Activated naive CD4-positive, alpha-beta T cell treated with anti-CD3 and anti-CD28 coated beads, Interleukin-2, amount 50 U/mL, for 72 hours (primary cell): ENCODE results near the gene SPATS2L. TPM values are rescaled to one million over a fixed set of nuclear protein-coding genes. Genes with fewer than 3 reads are reported as not detected.
A peak's percentile ranks its signal among the peaks of the same experiment; 100 is the strongest.

Experiments
- ATAC-seq, 2 donors: fragments of 150-1000 bp; cut with Tn5 transposase; 2 replicates each; pipeline ENCODE4 v1.10.0; 2021; ENCODE audit warnings: mild to moderate bottlenecking in 2 of 2, moderate library complexity in 2 of 2
- DNase-seq, 2 donors: peaks; one replicate each; pipeline ENCODE4 v3.0.0; 2021 to 2022; ENCODE audit warnings: low spot score in 2 of 2
- H3K27ac Mint-ChIP-seq, 2 donors: one replicate each; pipeline ENCODE4 v1.8.0; 2022; ENCODE audit warnings: mild to moderate bottlenecking in 2 of 2, mixed read lengths in 2 of 2
- H3K36me3 Mint-ChIP-seq, 2 donors: one replicate each; pipeline ENCODE4 v1.8.0; 2022; ENCODE audit warnings: mixed read lengths in 2 of 2
- H3K9me3 Mint-ChIP-seq, 2 donors: one replicate each; pipeline ENCODE4 v1.8.0; 2022; ENCODE audit warnings: mixed read lengths in 2 of 2
- total RNA-seq, 2 donors: library from RNA; stranded (reverse); gene quantifications; one replicate each; pipeline ENCODE4 v1.2.3, GENCODE V29; 2022

The SPATS2L gene
- total RNA-seq, 2 donors from 2014 or later = 3.9 to 27.7 TPM

GRCh38 chr2:200423541-200423940, 117.0 kb downstream of the SPATS2L start:
- H3K27ac Mint-ChIP-seq = no peak overlapping the region
- ATAC-seq = no peak
- no peak for DNase-seq
- H3K9me3 Mint-ChIP-seq = no peaks in the 10 kb centered on the region
- peaks cover 0 to 18% of the 10 kb centered on the region in 2 donors for H3K36me3 Mint-ChIP-seq

GRCh38 chr2:200425026-200425821, 118.7 kb downstream of the SPATS2L start:
- ATAC-seq (no peak), DNase-seq (no peak)
- Mint-ChIP-seq H3K36me3 (peaks cover 0 to 12% of the 10 kb centered on the region in 2 donors), H3K27ac (no peak overlapping the region), H3K9me3 (no peaks in the 10 kb centered on the region)

DNA sequence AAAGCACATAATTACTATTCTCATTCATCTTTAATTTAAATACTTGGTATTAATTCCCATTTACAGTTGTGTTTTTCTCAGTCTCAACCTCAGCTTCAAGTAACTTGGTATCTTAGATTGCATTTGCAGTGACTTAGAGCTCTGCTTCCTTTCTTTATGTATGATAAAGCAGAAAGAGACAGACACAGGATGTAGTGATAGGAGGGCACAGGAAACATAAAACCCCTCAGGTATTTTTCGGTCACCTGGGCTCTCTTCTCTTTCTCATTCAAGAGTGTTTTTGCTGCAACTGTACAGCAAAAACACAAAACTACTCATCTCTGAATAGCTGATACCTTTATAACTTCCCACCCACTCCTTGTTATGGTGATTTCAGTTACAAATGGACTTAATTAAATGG, 120.3 kb downstream of the SPATS2L start:
- no peak overlapping the region for H3K27ac Mint-ChIP-seq
- DNase-seq = no peak
- ATAC-seq = peak in 1 of 2 donors; percentile 61
- no peaks in the 10 kb centered on the region for H3K9me3 Mint-ChIP-seq
- peaks cover 0 to 6% of the 10 kb centered on the region in 2 donors for H3K36me3 Mint-ChIP-seq

- H3K9me3 Mint-ChIP-seq = no peaks in the 10 kb centered on the region
- no peak for DNase-seq
- H3K27ac Mint-ChIP-seq = no peak overlapping the region
- ATAC-seq = no peak
- no peaks in the 10 kb centered on the region for H3K36me3 Mint-ChIP-seq
These were observed 122.6 kb downstream of the SPATS2L start for GRCh38 chr2:200428961-200429665.

GRCh38 chr2:200430017-200430416, 123.5 kb downstream of the SPATS2L start:
- ATAC-seq = no peak
- Mint-ChIP-seq H3K27ac (no peak overlapping the region), H3K36me3 (no peaks in the 10 kb centered on the region), H3K9me3 (no peaks in the 10 kb centered on the region)
- DNase-seq = no peak

- Mint-ChIP-seq H3K36me3 (peaks cover 0 to 9% of the 10 kb centered on the region in 2 donors), H3K27ac (no peak overlapping the region), H3K9me3 (peaks cover 0 to 6% of the 10 kb centered on the region in 2 donors)
- DNase-seq = no peak
- no peak for ATAC-seq
These were observed 125.7 kb downstream of the SPATS2L start for GRCh38 chr2:200431996-200432705.

- H3K36me3 Mint-ChIP-seq = peaks cover 0 to 14% of the 10 kb centered on the region in 2 donors
- DNase-seq (no peak), ATAC-seq (no peak)
- H3K9me3 Mint-ChIP-seq = peaks cover 0 to 7% of the 10 kb centered on the region in 2 donors
- no peak overlapping the region for H3K27ac Mint-ChIP-seq
These were observed 128.9 kb downstream of the SPATS2L start for GRCh38 chr2:200435379-200435778.

- Mint-ChIP-seq H3K27ac (no peak overlapping the region), H3K9me3 (peaks cover 0 to 7% of the 10 kb centered on the region in 2 donors), H3K36me3 (peaks cover 0 to 14% of the 10 kb centered on the region in 2 donors)
- ATAC-seq (no peak), DNase-seq (no peak)
These were observed 131.8 kb downstream of the SPATS2L start for GRCh38 chr2:200438251-200438650.

GRCh38 chr2:200438846-200439245, 132.4 kb downstream of the SPATS2L start:
- peaks cover 0 to 17% of the 10 kb centered on the region in 2 donors for H3K36me3 Mint-ChIP-seq

DNA sequence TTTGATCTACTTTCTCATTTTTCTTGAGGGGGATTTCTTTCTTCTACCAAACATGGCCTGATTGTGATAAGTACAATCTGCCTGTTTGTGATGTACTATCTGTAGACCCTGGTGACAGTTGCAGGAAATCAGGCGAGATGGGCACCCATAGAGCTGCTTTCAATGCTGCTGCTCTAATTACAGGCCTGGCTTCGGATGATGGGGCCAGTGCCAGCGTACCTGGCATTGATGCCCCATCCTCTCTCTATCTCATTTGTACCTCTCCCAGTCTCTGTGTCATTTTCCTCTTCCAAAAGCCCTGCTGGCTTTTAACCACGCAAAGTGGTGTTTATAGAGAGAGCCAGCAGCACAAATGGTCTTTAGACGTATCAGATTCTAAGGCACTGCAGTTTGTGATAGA, 133.5 kb downstream of the SPATS2L start:
- ATAC-seq = no peak
- Mint-ChIP-seq H3K9me3 (peaks cover 0 to 7% of the 10 kb centered on the region in 2 donors), H3K27ac (no peak overlapping the region), H3K36me3 (peaks cover 0 to 19% of the 10 kb centered on the region in 2 donors)
- DNase-seq = no peak

More at GRCh38 chr2:200438846-200439245, 132.4 kb downstream of the SPATS2L start:
- H3K27ac Mint-ChIP-seq = no peak overlapping the region
- H3K9me3 Mint-ChIP-seq = peaks cover 0 to 7% of the 10 kb centered on the region in 2 donors
- ATAC-seq = no peak
- no peak for DNase-seq

- H3K27ac Mint-ChIP-seq = peak overlapping the region in 1 of 2 donors; percentile 26
- no peaks in the 10 kb centered on the region for H3K9me3 Mint-ChIP-seq
- DNase-seq = no peak
- H3K36me3 Mint-ChIP-seq = peaks cover 0 to 8% of the 10 kb centered on the region in 2 donors
- peak in 1 of 2 donors; percentile 74 for ATAC-seq
These were observed 136.0 kb downstream of the SPATS2L start for GRCh38 chr2:200442471-200442870.

DNA sequence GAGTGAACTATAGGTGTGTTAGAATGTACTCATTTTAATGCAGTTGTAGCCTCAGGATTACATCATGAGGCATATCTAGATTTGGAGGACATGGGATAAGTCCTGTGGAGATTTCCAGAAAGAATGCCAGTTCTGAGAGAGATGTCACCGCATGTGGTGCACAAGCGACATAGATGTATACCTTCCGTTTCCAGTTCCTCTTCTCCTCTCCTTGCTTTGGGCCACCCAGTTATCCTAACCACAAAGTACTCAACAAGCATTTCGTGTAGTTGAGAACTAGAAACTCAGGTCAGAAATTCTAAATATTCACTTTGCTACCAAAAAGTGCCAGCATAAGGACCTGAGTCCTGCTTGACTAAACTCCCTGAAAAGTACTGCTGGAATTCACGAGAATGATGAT, 136.9 kb downstream of the SPATS2L start:
- Mint-ChIP-seq H3K9me3 (no peaks in the 10 kb centered on the region), H3K27ac (no peak overlapping the region), H3K36me3 (peaks cover 0 to 6% of the 10 kb centered on the region in 2 donors)
- ATAC-seq (no peak), DNase-seq (no peak)

GRCh38 chr2:200443916-200444315, 137.4 kb downstream of the SPATS2L start:
- no peak for DNase-seq
- ATAC-seq = no peak
- H3K27ac Mint-ChIP-seq = no peak overlapping the region
- peaks cover 0 to 6% of the 10 kb centered on the region in 2 donors for H3K36me3 Mint-ChIP-seq
- no peaks in the 10 kb centered on the region for H3K9me3 Mint-ChIP-seq

DNA sequence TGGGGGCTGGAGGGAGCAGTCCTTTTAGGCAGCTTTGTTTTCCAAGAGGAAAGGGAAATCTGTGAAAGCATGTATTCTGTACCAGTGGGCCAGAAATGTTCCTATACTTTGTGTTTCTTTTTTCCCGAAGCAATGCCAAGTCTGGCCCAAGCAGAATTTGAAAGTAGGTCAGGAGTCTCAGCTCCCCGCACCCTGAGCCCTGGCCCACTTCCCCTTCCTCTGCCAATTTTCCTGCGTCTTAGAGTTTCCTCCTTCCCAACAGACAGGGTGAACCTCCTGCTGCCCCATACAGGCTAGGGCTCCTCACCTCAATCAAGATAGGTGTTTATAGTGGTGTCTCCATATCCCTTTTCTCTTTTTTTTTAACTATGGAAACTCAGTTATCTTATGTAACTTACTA, 138.0 kb downstream of the SPATS2L start:
- peaks cover 0 to 6% of the 10 kb centered on the region in 2 donors for H3K36me3 Mint-ChIP-seq
- H3K27ac Mint-ChIP-seq = no peak overlapping the region
- ATAC-seq (no peak), DNase-seq (no peak)
- no peaks in the 10 kb centered on the region for H3K9me3 Mint-ChIP-seq

DNA sequence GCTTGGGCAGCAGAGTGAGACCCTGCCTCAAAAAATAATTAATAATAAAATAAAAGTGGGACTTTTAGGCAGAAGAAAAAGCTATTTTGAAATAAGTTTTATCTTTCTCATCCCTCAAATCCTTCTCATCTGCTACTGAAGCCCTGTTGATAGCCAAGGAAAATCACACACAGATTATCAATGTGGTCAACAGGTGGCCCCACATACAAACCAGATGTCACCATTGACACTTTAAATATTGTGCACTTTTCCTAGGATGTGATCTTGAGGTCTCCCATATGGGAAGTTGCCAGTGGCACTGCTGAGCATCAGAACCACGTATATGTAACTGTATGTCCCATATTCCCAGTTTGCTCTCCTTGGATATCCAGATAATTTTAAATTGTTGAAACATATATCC, 138.8 kb downstream of the SPATS2L start:
- Mint-ChIP-seq H3K9me3 (peaks cover 0 to 1% of the 10 kb centered on the region in 2 donors), H3K27ac (no peak overlapping the region), H3K36me3 (peaks cover 0 to 8% of the 10 kb centered on the region in 2 donors)
- DNase-seq (no peak), ATAC-seq (no peak)

- ATAC-seq = peak; percentile 26 to 49
- Mint-ChIP-seq H3K9me3 (peaks cover 0 to 6% of the 10 kb centered on the region in 2 donors), H3K36me3 (peaks cover 0 to 15% of the 10 kb centered on the region in 2 donors), H3K27ac (peak overlapping the region; percentile 9 to 33)
- no peak for DNase-seq
These were observed 140.1 kb downstream of the SPATS2L start for GRCh38 chr2:200446612-200447011.
